HG03442 (cell line): Measurements from ENCODE around the gene ETS2.
"Not testable (repeated sequence)": the region's sequence is repeated elsewhere in the genome, so short reads cannot be mapped to it uniquely, and the experiment has no call there.

Experiments
- ATAC-seq: cut with Tn5 transposase; IDR thresholded peaks from one replicate; pipeline ENCODE4 v1.9.1; 2021; ENCODE audit warnings: mild to moderate bottlenecking, moderate library complexity; ENCODE audit not compliant: unreplicated experiment

ETS2 gene

DNA sequence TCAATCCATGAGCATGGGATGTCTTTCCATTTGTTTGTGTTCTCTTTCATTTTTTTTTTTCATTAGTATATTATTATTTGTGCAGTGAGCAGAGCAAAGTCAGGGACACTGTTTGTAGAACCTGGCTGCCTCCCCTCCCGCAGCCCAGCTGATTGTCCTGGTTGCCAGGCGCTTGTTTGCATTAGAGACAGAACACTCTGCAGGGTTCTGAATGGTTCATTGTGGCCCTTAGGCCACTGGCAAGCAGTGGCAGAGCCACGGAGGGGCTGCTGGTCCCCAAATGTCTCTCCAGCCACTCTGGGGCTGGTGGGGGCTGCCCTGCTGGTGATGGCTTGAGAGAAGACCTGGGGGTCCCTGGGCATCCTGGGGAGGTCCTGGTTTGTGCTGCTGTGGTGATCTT, 29.0 kb downstream of the ETS2 start:
- ATAC-seq = no peak

DNA sequence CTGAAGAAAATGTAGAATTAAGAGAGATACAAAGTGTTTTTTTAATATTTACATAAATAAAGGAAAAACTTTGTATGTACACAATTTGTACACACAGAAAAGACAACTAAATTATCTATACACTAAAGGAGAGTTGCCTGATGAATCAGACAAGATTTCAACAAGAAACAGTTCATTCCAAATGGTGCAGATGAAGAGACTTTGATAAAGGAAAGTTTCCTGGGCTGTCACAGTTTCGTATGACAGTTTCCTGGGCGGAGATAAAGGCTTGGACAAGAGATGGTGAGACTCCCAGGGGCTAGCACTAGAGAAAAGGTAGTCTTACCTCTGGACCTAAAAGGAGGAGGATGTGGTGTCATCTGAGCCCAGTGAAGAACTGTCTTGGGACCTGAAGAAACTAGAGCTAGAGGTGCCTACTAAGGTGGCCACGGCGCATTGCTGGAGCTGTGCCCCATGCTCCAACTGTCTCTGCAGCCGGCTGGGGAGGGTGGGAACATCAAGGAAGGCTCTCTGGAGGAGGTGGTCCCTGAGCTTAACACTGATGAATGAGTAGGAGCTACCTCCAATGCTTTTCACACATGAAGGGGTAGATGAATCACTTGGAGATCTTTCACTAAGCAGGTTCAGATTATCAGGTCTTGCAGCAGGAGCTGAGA, 32.2 kb downstream of the ETS2 start:
- ATAC-seq = no peak

- no peak for ATAC-seq
Observed at GRCh38 chr21:38838598-38839327, 33.0 kb downstream of the ETS2 start.

DNA sequence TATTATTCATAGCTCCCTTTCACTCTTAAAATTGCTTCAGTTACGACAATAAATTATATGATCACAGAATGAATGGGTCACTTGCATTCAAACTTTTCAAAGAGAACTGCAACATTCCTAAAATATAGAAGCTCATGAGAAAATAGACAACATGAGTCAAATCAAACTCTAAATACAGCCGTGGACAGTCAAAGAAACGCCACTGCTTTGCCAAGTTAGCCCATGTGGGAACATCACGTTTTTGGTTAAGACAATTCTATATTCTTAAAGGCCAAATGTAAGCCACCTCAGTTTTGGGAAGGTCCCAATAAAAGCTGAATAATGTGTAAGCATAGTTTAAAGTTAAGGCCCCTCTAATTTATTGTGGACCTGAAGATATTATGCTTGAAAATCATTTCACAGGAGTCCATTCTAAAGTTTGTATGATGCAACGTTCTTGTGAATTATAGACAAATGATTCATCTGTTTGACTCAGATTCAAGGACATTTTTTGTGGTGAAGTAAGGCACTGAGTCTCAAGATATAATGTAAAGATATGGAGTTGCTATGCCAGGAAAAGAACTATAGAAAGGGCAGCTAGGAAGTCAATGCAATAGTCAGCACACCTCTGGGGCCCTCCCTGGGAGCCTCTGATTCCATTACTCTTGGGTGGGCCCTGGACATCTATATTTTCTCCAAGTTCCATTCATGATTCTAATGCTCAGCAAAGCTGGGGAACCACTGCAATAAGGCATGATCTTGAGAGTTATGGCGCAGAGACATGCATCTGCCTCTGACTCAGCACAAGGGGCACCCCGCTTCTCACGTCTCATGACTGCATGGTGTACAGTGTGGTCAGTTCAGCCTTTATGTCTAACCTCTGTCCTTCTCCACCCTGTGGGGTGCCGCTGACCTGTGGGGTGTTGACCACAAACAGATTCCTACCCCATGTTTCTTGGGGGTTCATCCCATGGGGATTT, 33.9 kb downstream of the ETS2 start:
- no peak for ATAC-seq

- ATAC-seq = no peak
Observed at GRCh38 chr21:38840456-38841300, 34.9 kb downstream of the ETS2 start.

- no peak for ATAC-seq
Observed at GRCh38 chr21:38841472-38841871, 35.7 kb downstream of the ETS2 start.

DNA sequence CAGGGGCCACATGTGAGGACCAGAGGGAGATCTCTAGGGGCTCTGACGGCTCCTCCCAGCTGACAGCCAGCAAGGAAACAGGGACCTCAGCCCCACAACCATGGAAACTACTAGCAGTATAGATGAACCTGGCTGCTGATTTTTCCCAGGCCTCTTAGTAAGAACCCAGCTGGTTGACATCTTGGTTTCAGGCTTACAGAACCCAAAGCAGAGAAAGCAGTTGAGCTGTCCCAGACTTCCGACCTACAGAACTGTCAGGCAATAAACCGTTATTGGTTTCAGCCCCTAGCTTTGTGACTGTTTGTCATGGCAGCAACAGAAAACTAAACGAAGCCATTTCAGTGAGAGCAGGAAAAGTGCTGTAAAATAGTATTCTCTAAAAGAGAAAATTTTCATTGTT, 36.4 kb downstream of the ETS2 start:
- no peak for ATAC-seq

- no peak for ATAC-seq
Observed at GRCh38 chr21:38843379-38843778, 37.6 kb downstream of the ETS2 start.

DNA sequence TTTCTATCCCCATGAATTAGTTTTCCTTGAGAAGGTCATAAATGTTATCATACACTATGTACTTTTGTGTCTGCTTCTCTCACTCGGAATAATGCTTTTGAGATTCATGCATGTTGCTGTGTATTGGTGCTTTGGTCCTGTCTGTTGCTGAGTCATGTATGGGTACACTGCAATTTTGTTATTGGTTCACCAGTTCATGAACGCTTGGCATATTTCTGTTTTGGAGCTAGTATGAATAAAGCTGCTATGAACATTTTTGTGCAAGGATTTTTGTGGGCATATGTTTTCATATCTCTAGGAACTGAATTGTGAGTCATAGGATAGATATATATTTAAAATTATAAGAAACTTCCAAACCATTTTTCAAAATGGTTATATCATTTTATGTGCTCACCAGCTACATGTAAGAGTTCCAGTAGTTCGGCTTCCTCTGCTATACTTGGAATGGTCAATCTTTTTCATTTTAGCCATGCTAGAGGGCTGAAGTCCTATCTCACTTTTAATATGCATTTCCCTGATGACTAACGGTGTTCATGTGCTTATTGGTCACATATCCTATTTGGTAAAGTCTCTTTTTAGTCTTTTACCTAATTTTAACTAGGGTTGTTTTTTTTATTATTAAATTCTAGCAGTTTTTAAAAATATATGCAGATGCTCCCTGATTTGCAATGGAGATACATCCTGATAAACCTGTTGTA, 38.2 kb downstream of the ETS2 start:
- no peak for ATAC-seq

- not testable (repeated sequence) for ATAC-seq
Observed at GRCh38 chr21:38845374-38845773, 39.6 kb downstream of the ETS2 start.

DNA sequence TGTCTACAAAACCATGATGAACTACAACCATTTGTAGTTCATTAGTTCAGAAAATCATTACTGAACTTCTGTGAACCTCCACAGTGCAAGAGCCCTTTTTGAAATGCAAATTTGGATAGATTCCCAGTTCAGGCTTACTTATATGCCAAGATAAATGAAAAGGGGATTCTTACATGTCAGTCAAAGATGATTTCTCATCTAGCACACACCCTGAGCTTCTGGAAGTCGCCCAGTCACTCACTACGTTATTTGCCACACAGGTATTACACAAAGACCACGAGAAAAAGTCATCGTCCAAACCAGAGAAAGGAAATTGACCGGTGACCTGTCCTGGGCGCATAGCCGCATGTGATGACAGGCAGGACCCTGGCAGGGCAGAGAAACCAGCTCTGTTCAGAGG, 41.8 kb downstream of the ETS2 start:
- ATAC-seq = no peak

- ATAC-seq = no peak
Observed at GRCh38 chr21:38848187-38848609, 42.5 kb downstream of the ETS2 start.

DNA sequence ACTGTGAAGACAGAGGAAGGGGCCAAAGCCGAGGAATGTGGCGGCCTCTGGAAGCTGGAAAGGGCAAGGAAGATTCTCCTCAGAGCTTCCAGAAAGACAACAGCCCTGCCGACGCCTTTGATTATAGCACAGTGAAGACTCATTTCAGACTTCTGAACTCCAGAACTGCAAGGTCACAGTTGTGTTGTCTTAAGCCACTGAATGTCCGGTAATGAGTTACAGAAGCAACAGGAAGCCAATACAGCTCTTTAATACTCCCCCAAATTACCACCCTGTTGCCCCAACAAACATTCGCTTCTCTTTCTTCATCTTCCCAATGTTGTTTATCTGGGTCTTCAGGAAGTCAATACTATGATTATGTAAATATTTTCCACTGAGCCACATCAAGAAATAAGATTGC, 44.0 kb downstream of the ETS2 start:
- ATAC-seq = no peak

GRCh38 chr21:38850277-38850951, 44.7 kb downstream of the ETS2 start:
- ATAC-seq = no peak

DNA sequence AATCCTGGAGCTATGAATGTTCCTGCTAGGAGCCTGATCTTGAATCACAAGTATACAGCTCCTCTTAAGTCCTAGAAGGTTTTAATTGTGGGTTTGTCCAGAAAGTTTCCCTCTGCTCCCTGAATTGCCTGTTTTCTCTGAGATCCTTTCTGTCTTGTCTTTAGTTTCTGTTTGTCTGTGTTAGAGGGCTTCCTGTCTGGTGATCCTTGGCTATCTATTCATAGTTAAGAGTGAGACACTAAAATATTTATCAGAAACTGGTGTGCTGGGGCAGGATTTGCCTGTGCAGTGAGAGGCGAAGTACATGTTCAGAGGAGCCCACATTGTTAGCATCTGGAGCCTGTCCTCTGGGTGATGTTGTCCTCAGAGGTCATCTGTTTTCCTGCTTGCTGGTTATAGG, 45.4 kb downstream of the ETS2 start:
- ATAC-seq = no peak

DNA sequence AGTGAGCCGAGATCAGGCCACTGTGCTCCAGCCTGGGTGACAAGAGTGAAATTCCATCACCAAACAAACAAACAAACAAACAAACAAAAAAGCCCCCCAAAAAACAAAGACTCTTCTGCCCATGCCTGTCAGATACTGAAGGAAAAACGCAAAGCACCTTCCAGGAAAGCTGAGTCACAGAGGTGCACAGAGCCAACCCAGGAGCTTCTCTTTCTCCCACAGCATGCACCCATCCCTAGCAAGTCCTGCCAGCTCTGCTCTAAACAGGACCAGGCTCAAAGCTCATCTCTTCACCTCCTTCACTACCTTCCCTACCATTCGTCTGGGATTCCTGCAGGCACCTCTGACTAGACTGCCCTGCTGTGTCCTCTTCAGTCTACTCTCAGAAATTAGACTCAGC, 46.5 kb downstream of the ETS2 start:
- ATAC-seq = no peak

DNA sequence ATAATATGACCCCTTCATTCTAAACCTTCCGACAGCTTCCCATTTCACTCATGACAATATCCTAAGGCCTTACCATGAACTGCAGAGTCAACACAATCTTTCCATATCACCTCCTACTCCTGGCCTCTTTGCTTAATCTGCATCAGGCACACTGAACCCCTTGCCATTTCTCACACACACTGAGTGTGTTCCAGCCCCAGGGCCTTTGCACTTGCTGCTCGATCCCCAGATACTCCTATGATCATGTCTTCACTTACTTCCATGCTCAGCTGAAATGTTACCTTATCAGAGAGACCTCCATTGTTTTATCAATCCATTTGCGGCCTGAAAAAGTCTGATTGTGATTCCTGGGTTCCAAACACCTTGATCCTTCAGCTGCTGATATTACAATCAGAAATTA, 47.0 kb downstream of the ETS2 start:
- ATAC-seq = no peak

DNA sequence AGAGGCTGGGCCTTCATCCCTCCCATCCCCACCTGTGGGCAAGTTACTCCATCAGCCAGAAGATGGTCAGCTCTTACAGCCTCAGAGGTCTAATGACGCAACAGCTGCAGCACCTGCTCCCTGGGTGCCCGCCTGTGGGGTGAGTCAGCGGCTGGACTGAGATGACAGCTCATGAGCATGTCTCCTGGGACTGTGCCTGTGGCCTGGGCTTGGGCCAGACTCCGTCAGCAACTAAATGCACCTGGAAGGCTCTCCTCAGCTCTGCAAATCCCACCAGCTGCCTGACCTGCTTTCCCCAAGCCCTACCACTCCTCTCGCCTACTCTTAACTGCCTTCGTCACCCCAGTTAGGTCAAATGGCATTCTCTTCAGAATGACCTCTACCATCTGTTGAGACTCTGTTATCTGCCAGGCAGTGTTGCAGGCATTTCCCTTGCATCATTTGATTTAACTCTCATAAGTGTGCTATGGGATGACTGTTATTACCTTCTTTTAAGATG, 47.7 kb downstream of the ETS2 start:
- peak; percentile 76 for ATAC-seq

- ATAC-seq = no peak
Observed at GRCh38 chr21:38857152-38857825, 51.6 kb downstream of the ETS2 start.
